Stimulated activated CD4-positive, alpha-beta T cell treated with anti-CD3 and anti-CD28 coated beads, TNF-alpha, amount 100 ng/mL, for 1 hour (primary cell): ENCODE data around the gene RPS6KA6.
"Not testable (repeated sequence)": the region's sequence is repeated elsewhere in the genome, so short reads cannot be mapped to it uniquely, and the experiment has no call there.

Experiments used
- DNase-seq, 3 donors: peaks; one replicate each; pipeline ENCODE4 v3.0.0-alpha.2; 2020; ENCODE audit warnings: low read depth in 3 of 3, low spot score in 1 of 3

Gene RPS6KA6

DNA sequence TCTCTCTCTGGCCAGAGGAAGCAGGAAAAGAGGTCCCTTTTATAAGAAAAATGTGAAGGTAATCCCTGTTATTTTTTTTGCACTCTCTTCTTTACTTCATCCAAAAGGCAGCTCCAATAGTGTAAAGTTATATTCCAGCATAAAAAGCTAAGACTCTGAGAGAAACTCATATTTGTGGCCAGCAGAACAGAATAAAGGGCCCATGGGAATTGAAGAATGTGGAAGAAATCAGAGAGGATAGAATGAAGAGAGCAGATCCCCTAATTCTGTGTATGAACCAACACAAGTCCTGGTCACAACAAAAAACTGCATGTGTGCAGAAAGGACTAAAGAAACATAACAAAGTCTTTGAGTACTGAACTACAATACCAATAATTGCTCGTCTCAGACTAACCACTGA lies 22.3 kb downstream of the RPS6KA6 start:
- no peak for DNase-seq

DNA sequence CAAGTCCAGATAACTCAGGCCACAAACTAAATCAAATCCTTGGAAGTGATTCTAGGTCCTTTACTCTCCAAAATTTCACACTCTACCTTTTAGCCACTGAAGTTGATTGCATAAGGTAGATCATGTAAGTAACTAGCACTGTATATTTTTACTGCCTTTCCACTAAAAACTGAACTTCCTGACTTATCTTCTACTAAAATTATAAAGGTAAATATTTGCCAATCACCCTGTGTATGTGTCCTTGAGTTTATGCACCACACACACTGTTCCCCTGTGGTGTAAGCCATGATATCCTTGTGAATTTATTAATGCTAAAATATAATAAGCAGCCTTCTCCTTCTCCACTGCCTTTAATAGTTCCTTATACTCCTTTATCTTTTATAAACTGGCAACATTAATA lies 25.6 kb downstream of the RPS6KA6 start:
- no peak for DNase-seq

DNA sequence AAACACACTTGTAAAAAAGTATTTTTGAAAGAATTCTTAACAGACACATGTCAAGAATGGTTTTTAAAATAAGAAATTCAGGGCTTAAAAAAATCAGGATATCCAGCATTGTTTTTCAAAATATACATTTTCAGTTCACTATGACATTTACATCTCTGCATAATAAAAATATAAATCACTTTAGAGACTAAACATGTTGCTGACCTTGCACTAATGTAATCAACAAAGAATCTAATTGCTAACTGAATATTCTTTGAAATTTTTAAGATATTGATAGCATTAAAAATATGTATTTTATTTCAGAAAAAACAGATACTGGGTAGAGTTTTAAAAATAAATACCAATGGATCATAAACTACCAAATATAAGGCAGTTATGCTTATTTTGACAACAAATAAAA lies 26.4 kb downstream of the RPS6KA6 start:
- DNase-seq = no peak

DNA sequence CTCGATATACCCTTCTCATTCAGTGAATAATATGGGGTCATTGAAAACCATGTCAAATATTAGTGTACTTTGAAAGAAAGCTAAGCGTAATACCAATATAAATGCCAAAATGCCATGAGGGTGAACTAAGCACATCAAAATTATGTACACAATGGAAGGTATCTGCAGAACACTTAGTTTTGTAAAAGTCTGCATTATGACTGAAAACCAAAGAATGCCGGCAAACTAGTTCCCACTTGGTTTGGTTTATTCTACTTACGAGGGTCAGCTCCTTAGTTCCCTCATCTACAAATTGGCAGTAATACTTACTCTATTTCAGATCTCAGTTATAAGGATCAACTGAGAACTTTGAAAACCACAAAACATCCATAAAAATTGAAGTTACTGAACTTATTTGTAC lies 27.3 kb downstream of the RPS6KA6 start:
- no peak for DNase-seq

DNA sequence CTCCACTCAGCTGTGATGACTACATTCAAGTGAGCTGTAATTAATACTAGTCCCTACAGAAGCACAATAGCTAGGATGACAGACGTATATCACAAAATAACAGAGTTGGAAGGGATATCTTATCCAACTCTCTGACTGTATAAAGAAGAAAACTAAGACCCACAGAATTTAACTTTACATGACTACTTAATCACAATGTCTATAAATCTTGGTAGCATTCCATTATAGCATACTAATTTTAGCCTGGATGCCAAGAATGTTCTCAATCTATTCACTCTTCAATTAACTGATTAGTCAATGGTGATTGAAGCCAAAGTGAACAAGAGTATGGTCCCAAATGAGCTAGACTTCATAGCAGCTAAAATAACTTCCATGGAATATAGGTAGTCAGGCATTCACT lies 31.2 kb downstream of the RPS6KA6 start:
- no peak for DNase-seq

DNA sequence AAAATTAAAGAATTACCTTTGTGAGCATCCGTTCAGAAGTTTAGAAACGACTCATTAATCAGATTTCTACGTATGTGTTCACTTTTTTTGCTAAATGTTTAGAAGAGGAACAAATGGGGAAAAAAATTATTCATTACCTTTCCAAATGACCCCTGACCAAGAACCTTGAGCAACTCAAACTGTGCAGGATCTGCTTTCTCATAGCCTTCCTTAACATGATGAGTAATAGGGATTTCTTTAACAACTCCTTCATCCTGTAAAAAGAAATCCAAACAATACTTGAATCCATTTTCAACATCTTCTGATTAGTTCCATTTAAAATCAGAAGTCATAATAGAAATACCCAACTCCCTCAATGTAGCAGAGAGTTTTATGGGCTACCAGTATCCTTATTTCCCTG lies 32.1 kb downstream of the RPS6KA6 start:
- DNase-seq = no peak

DNA sequence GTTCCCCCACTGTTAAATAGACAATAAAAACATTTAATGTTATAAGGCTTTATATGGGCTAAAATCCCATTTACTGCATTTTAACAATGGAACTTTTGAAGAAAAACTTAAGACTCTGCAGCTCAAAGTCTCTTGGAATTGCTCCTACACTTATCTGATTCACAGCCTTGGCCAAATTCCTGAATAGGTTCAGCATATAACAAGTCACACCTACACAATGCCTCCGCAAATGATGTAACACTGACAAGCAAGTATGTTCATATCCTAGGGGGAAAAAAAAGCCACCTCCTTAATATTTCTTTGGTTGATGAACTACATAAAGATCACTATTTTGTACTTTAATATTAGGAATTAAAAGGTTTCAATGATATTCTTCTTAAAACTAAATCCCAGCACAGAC lies 34.5 kb downstream of the RPS6KA6 start:
- DNase-seq = no peak

DNA sequence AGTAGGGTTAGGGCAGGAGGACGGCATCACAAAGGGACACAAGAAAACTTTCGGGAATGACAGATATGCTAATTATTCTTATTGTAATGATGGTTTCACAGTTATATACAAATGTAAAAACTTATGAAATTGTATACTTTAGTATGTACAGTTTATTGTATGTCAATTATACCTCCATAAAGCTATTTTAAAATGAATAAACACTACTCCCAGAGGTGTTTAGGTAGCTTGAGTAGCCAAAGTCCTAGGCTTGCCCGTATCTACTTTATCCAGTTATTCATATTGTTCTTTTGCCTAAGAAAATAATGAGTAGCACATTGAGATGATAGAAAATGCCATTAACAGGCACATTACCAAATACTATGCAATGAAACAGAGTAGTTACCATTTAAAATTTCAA lies 43.0 kb downstream of the RPS6KA6 start:
- DNase-seq = no peak

DNA sequence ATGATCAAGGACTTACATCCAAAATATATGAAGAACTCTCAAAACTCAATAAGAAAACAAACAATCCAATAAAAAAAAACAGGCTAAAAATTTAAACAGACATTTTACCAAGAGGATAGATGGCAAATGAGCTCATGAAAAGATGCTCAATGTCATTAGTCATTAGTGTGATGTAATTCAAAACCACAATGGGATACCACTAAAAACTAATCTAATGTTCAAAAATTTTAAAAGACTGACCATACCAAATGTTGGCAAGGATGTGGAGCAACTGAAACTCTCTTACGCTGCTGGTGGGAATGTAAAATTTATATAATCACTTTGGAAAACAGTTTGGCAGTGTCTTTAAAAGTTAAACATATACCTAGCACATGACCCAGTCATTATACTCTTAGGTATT lies 43.7 kb downstream of the RPS6KA6 start:
- DNase-seq = no peak

DNA sequence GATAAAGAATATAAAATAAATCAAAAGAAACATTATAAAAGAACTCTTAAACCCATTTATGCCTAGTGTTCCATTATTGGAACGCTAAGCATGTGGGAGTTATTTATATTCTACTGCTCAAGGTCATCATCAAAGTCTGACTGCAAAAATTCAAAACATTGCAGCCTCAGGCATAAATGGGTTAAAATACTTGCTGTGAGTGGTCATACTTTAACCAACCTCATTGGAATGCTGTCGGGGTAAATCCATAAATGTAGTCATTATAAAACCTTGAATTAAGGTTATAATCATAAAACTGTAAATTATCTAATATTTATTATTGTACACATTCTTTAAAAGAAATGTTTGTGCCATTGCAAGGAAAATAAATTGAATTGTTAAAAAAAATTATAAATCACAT lies 55.0 kb downstream of the RPS6KA6 start:
- no peak for DNase-seq

DNA sequence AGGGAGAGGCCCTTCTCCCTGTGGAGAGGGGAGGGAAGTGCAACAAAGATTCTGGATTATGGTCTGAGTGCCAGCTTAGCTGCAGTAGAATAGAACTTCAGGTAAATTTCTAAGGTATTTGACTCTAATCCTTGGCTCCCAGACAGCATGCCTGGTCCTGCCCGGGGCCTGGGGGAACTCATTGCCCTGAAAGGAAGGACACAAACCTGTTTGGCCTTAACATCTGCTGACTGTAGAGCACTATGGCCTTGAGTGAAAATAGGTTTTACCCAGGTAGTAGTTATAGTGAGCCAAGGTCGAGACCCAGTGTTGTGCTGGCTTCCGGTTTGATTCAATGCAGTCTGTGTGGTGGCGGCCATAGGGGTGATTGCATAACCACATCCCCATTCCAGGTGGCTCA lies 64.4 kb downstream of the RPS6KA6 start:
- DNase-seq = no peak

DNA sequence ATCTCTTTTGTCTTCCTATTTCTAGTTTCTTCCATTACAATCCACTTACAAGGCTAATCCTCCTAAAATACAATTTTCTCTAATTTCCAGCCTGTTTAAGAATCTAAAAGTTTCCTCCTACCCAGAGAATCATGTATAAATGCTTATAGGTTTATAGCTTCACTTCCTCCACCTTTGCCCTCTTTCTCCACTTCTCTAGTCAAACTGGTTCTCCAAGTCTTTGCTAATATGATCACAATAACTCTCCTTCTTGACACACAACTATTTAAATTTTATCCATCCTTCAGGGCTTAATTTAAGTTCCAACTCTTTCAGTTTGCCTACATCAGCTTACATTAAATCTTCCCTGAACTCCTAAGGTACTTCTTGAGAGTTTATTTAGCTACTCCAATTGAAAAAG lies 69.2 kb downstream of the RPS6KA6 start:
- DNase-seq = no peak

DNA sequence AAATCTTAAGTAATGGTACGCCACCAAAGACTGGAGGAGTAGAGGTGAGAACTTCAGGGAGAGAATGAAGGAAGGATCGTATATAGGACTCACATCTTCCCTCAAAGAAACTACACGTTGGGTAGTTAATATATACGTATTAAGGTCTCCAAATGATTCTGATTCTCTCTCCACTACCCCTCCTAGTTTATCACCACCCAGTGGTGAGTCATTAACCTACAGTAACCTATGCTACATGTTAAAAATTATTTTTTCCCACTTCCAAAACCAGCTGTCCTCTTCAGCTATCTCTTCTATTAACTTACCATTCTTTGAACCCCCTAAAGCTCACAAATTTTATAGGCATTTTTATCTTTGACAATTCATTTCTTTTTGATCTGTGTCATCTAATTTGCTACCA lies 69.7 kb downstream of the RPS6KA6 start:
- DNase-seq = no peak

DNA sequence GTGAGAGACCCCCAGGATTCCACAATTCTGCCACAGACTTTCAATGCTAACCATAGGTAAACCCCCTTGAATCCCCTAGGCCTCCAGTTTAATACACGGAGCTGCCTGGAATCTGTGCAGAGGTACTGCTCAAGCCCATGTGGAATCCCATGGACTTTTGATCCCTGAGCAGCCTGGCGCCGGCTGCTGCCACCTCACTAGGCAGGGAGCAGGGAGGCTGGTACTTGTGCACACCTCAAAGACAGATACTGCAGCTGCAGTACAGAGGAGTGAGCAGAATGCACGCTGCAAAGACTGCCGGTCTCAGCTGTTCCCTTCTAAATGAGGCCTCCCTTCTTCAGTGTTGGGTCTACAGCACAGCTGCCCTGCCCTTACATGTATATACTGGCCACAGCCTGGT lies 79.4 kb downstream of the RPS6KA6 start:
- DNase-seq = no peak

DNA sequence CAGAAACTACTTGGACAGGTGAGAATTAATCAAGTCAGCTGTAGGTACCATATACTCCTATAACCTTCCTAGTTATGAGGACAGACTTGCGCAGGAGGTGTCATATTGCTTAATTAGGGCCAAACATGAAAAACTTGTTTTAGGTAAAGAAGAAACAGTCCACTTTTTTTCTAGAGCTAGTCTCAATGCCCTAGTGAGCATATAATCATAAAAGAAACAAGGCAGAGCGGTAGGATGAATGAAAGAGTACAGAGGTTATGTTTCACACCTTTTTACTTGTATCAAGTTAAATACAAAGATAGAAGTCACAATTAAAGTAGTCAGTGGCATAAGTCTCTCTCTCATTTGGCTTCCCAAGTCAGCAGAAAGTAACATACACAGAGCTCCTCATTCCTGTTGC lies 88.9 kb downstream of the RPS6KA6 start:
- no peak for DNase-seq

DNA sequence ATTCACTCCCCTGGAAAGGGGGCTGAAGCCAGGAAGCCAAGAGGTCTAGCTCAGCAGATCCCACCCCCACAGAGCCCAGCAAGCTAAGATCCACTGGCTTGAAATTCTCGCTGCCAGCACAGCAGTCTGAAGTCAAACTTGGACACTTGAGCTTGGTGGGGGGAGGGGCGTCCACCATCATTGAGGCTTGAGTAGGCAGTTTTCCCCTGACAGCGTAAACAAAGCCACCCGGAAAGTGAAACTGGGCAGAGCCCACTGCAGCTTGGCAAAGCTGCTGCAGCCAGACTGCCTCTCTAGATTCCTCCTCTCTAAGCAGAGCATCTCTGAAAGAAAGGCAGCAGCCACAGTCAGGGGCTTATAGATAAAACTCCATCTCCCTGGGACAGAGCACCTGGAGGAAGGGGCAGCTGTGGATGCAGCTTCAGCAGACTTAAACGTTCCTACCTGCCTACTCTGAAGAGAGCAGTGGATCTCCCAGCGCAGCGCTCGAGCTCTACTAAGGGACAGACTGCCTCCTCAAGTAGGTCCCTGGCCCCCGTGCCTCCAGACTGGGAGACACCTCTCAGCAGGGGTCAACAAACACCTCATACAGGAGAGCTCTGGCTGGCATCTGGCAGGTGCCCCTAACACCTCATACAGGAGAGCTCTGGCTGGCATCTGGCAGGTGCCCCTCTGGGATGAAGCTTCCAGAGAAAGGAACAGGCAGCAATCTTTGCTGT lies 108.4 kb downstream of the RPS6KA6 start:
- not testable (repeated sequence) for DNase-seq

DNA sequence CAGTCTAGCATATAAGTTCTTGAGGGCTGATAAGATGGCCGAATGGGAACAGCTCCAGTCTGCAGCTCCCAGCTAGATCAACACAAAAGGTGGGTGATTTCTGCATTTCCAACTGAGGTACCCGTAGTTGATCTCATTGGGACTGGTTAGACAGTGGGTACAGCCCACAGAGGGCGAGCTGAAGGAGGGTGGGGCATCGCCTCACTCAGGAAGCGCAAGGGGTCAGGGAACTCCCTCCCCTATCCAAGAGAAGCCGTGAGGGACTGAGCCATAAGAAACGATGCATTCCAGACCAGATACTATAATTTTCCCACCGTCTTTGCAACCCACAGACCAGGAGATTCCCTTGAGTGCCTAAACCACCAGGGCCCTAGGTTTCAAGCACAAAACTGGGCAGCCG lies 109.0 kb downstream of the RPS6KA6 start:
- no peak for DNase-seq

DNA sequence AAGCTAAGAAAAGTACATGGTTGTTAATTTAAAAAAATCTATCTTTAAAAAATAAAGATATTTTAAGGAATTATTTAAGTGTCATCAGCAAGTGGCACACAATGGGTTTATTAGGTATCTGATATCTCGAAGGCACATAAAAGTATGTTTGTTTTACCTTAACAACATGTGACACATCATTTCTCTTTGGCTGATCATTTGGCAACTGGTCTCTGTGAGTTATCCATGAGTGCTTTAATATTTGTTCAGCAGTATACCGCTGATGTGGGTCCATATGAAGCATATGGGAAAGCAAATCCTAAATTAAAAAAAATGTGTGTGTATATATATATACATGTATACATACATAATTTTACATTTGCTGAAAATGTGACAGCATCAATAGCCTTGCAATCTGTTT lies 123.2 kb downstream of the RPS6KA6 start:
- no peak for DNase-seq

DNA sequence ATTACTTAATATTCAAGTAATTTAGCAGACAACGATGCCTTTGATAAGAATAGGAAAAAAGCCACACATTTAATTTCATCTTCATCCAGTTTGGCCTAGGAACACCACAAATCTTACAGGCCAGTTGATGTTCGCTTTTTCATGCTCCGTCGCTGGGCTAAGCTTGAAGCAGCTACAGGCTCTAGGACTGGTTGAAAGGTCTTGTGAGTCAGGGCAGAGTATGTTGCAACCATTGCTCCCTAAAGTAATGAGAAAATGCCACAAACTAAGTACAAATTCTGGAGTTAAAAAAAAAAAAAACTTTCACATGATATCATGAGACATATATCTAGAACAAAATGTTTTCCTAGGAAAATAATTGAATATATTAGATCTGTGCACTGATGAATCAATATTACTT lies 123.8 kb downstream of the RPS6KA6 start:
- DNase-seq = no peak

DNA sequence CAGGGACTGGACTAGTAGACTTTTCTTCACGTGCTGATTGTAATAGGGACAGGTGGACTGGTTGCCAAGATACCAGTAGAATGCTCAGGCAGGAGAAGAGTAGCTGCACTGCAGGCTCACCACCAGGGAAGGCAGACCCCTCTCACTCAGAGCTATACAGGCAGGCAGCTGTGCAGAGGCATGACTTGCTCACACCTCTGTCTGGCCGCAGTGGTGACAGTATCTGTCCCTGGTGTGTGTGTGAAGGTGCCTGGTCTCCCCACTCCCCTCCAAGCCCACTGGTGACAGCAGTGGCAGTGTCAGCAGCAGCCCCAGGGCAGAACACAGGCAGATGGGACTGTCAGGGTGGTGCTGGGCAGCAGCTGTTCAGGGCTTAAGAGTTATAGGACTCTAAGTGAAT lies 140.7 kb downstream of the RPS6KA6 start:
- no peak for DNase-seq

DNA sequence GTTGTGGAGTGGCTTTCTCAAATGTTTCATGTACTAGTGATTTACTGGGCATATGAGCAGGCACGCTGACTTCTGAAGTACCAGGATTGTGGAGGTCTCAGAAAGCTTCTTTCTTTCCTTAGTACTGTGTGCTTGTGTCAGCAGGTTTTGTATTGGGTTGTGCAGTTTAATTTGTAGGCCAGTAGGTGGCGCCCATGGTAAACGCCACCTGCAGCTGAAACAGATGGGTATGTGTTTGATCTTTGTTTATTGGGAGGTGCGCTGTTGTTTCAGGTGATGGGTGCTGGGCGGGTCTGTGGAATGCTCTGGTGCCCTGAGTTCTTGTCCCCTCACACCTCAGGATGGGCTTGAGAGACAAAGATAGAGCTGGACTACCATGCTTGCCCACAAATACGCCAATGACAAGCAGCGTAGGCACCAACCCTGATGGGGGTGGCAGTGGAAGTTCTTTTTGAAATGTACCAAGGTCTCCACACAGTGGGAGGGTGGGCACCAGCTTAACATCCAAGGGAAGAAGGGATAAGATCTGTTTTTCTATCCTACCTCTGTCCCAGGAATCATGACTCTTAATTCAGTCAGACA lies 141.5 kb downstream of the RPS6KA6 start:
- DNase-seq = no peak

DNA sequence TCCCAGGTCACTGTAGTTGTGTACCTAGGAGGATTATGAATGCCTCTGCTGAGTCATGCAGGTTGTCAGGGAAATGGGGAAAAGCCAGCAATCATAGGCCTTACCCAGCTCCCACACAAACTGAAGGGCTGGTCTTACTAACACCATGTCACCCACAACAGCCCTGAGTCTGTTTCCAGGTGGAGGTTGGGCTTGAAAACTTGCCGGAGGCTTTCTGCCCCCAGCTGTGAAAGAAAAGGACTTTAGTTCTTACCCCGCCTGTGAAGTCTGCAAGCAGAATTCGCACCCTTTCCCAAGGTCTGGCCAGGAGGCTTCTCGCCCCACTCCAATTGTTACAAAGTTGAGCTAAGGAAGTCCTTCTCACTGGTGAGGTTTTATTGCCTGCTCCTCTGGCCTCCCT lies 143.9 kb downstream of the RPS6KA6 start:
- no peak for DNase-seq
